Coronary artery (tissue), 2 donors: ENCODE results near the gene SLC52A1.
"Not testable (repeated sequence)": the region's sequence is repeated elsewhere in the genome, so short reads cannot be mapped to it uniquely, and the experiment has no call there.

Source experiments
- DNase-seq: peaks from one replicate; pipeline ENCODE4 v3.0.0-alpha.2; 2017; ENCODE audit warnings: low spot score
- H3K27ac ChIP-seq, 2 donors: fragments of 200-600 bp; sonication (generic); one replicate each; pipeline ENCODE4 v1.5.1; 2016 to 2019
- H3K4me3 ChIP-seq: fragments of 200-600 bp; sonication (generic); 2 replicates; pipeline ENCODE4 v1.5.1; 2016; ENCODE audit warnings: mild to moderate bottlenecking, moderate library complexity
- CTCF ChIP-seq: fragments of 200-600 bp; sonication (generic); IDR thresholded peaks from one replicate; pipeline ENCODE4 v1.5.1; 2019; ENCODE audit warnings: antibody characterized with exemption

Gene SLC52A1

GRCh38 chr17:5031365-5032082 is 3.7 kb downstream of the SLC52A1 start:
- Histone ChIP-seq H3K4me3 (peak overlapping the region; percentile 75), H3K27ac (peak overlapping the region in 1 of 2 donors; percentile 63)
- peak; percentile 81 for TF ChIP-seq CTCF
- DNase-seq: no peak

GRCh38 chr17:5030168-5030567 is 5.1 kb downstream of the SLC52A1 start:
- not testable (repeated sequence) for H3K4me3 ChIP-seq, DNase-seq, H3K27ac ChIP-seq

GRCh38 chr17:5027916-5028315 is 7.3 kb downstream of the SLC52A1 start:
- Histone ChIP-seq H3K27ac (no peak overlapping the region), H3K4me3 (no peak overlapping the region)
- DNase-seq: no peak
- no peak for TF ChIP-seq CTCF

GRCh38 chr17:5027299-5027698 is 7.9 kb downstream of the SLC52A1 start:
- TF ChIP-seq CTCF: no peak
- no peak for DNase-seq
- H3K27ac ChIP-seq: no peak overlapping the region
- no peak overlapping the region for H3K4me3 ChIP-seq

- no peak overlapping the region for H3K27ac ChIP-seq
- no peak overlapping the region for H3K4me3 ChIP-seq
- TF ChIP-seq CTCF: no peak
- DNase-seq: no peak
These were observed 10.6 kb downstream of the SLC52A1 start for GRCh38 chr17:5024604-5025003.

- H3K4me3 ChIP-seq: no peak overlapping the region
- TF ChIP-seq CTCF: no peak
- DNase-seq: no peak
- H3K27ac ChIP-seq: no peak overlapping the region
These were observed 11.6 kb downstream of the SLC52A1 start for GRCh38 chr17:5023588-5024147.

GRCh38 chr17:5022171-5022711 is 13.0 kb downstream of the SLC52A1 start:
- peak; percentile 69 for DNase-seq
- no peak overlapping the region for H3K4me3 ChIP-seq
- TF ChIP-seq CTCF: no peak
- H3K27ac ChIP-seq: no peak overlapping the region
